GM12891 (cell line): Measurements from ENCODE around the gene GPR107.

ENCODE experiments used
- DNase-seq: peaks from one replicate; pipeline ENCODE4 v3.0.0; 2011; ENCODE audit warnings: low spot score; ENCODE audit not compliant: insufficient read length
- FAIRE-seq: peaks from 2 replicates; lab custom pipeline; 2011; peaks lifted over from hg19 to GRCh38; lab: Jason Lieb, UNC
- PAX5 ChIP-seq: IDR thresholded peaks from 2 replicates; pipeline ENCODE4 v1.6.1; 2011; ENCODE audit warnings: low read length, moderate library complexity, mild to moderate bottlenecking; ENCODE audit not compliant: insufficient read depth, severe bottlenecking
- POLR2A ChIP-seq: IDR thresholded peaks from 2 replicates; pipeline ENCODE4 v1.6.1; 2011; ENCODE audit warnings: low read depth, low read length, control low read depth
- POLR2AphosphoS5 ChIP-seq: IDR thresholded peaks from 2 replicates; pipeline ENCODE4 v1.6.1; 2011; ENCODE audit warnings: low read depth, low read length, control low read depth
- POU2F2 ChIP-seq: IDR thresholded peaks from 2 replicates; pipeline ENCODE4 v1.6.1; 2011; ENCODE audit warnings: low read depth, mild to moderate bottlenecking, control low read depth, low read length, moderate library complexity
- SPI1 ChIP-seq: IDR thresholded peaks from 2 replicates; pipeline ENCODE4 v1.6.1; 2011; ENCODE audit warnings: low read depth, low read length, control low read depth
- TAF1 ChIP-seq: IDR thresholded peaks from 2 replicates; pipeline ENCODE4 v1.6.1; 2011; ENCODE audit warnings: low read depth, low read length, control low read depth

Gene GPR107

GRCh38 chr9:130160862-130161470 is 107.3 kb downstream of the GPR107 start:
- DNase-seq (no peak), FAIRE-seq (no peak)
- no peak for TF ChIP-seq TAF1
- no peak for TF ChIP-seq POLR2AphosphoS5
- no peak for TF ChIP-seq POLR2A
- no peak for TF ChIP-seq PAX5
- no peak for TF ChIP-seq POU2F2
- no peak for TF ChIP-seq SPI1

DNA sequence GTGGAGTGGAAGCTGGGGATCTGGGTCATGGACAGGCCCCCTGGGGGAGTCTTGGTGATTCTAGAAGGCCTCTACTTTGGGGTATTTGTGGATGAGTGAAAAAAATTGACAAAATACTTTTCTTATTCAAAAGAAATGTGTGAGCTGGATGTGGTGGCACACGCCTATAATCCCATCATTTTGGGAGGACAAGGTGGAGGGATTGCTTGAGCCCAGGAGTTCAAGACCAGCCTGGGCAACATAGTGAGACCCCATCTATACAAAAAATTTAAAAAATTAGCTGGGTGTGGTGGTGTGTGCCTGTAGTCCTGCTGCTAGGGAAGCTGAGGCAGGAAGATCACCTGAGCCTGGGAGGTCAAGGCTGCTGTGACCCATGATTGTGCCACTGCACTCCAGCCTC is 111.9 kb downstream of the GPR107 start:
- TF ChIP-seq TAF1 (no peak), POU2F2 (no peak), PAX5 (no peak), POLR2AphosphoS5 (no peak), POLR2A (no peak), SPI1 (no peak)
- FAIRE-seq (no peak), DNase-seq (no peak)

DNA sequence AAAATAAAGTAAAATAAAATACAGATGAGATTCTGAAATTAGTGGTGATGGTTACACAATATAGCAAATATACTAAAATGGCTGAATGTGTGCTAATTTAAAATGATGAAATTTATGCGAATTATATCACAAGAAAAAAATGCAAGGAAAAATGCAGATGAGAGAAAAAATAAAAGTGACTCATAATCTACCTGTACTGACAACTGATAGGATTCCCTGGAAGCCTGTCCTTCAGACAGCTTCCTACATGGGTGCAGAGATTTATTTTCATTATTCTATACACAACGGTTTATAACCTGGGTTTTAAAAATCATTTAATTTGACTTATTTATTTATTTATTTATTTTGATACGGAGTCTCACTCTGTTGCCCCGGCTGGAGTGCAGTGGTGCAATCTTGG is 112.7 kb downstream of the GPR107 start:
- DNase-seq (no peak), FAIRE-seq (no peak)
- TF ChIP-seq POLR2AphosphoS5 (no peak), POU2F2 (no peak), POLR2A (no peak), SPI1 (no peak), PAX5 (no peak)

- DNase-seq (no peak), FAIRE-seq (no peak)
- TF ChIP-seq PAX5 (no peak), POU2F2 (no peak), POLR2A (no peak), TAF1 (no peak), SPI1 (no peak), POLR2AphosphoS5 (no peak)
Observed at GRCh38 chr9:130167927-130168326, 114.2 kb downstream of the GPR107 start.

DNA sequence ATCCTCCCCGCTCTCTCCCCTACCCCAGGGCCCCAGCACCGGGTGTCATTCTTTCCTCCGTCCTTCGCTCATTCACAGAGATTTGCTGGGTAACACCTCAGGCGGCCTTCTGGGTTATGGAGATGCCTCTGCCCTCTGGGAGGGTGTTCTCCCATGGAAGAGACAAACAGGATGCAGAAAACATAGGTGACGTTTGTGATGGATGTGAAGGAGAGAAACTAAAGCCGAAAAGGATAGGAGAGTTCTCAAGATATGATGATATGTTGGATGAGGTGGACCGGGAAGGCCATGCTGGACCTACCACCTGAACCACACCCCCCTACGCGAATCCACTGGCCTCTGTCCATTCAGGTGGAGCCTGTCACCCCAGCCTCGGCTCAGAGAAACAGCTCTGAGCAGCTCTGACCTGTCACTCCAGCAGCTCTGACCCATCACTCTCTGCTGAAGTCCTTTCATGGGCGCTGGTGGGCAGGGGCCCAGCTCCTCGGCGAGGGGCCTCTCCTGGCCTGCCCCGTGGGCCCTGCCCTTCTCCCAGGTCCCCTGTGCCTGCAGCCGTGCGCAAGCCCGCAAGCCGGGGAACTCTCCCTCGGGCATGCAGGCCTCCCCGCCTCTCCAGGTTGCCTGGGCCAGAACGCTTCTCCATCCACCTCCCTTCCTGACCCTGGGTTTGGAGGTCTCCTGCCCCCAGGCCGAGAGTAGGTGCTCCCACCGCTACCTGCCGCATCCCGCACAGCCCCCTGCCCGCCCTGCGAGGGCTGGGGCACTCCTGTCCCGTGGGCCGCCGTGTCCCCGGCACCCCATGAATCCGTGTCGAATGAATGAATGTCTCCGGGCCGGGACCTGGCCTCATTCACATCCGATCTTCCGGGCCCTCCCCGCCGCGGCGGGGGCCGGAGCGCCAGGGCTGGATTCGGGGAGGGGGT is 117.8 kb downstream of the GPR107 start:
- no peak for TF ChIP-seq TAF1
- no peak for TF ChIP-seq POU2F2
- TF ChIP-seq SPI1, result no peak
- TF ChIP-seq POLR2A, result no peak
- no peak for TF ChIP-seq POLR2AphosphoS5
- TF ChIP-seq PAX5, result no peak
- no peak for FAIRE-seq
- no peak for DNase-seq

DNA sequence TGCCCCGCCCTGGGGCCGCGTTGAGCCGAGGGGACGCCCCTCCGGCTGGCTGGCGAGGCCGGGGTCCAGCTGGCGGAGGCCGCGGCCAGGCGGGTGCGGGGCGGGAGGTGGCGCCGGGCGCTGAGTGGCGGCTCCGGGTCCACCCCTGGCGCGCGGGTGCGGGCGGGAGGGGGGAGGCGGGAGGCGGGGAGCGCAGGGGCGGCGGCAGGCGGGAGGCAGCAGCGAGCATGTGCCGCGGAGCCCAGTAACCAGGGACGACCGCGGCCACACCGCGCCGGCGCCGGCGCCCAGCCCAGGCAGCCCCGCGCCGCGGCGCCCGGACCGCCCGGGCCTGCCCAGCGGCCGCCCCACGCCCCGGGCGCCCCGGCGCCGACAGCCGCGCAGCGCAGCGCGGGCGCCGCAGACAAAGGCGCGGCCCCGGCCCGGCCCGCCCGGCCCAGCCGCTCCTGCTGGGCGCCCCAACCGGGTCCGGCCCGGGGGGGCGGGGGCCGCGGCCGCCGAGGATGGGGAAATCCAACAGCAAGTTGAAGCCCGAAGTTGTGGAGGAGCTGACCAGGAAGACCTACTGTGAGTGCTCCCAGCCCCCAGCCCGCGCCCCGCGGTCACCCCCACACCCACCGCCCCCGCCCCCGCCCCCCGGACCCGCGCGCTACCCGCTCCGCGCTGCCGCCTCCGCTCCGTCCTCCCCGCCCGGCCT is 118.6 kb downstream of the GPR107 start, which contains the start of gene NCS1:
Gene NCS1, plus strand, starts transcription at position 244 of the 697 bp plus-strand sequence. Its CDS starts 260 bp downstream, at position 504.
- no peak for TF ChIP-seq PAX5
- no peak for TF ChIP-seq TAF1
- no peak for TF ChIP-seq POLR2A
- TF ChIP-seq POU2F2, result no peak
- TF ChIP-seq SPI1, result no peak
- TF ChIP-seq POLR2AphosphoS5, result no peak
- DNase-seq (peak; percentile 66), FAIRE-seq (no peak)

- TF ChIP-seq PAX5 (no peak), TAF1 (no peak), POLR2A (no peak), POLR2AphosphoS5 (no peak), POU2F2 (no peak), SPI1 (no peak)
- no peak for DNase-seq
- no peak for FAIRE-seq
Observed at GRCh38 chr9:130172858-130173665, 119.4 kb downstream of the GPR107 start.

DNA sequence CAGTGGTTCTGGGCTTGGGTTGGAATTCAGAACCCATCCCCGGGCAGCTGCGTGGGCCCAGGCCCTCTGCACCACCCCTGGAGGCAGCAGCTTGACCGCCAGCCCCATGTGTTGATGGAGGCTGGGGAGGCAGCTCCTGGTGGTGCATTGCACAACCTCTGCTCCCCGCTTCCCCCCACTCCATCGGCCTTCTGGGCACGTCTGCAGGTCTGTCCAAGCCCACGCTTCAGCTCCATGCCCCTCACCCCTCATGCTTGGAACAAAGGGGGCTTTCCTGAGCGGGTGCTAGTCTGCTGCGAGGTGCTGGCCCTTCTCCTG is 119.9 kb downstream of the GPR107 start:
- FAIRE-seq (no peak), DNase-seq (no peak)
- TF ChIP-seq POLR2AphosphoS5 (no peak), TAF1 (no peak), PAX5 (no peak), POU2F2 (no peak), SPI1 (no peak), POLR2A (no peak)

- no peak for FAIRE-seq
- TF ChIP-seq POLR2AphosphoS5 (no peak), POU2F2 (no peak), SPI1 (no peak), POLR2A (no peak), PAX5 (no peak), TAF1 (no peak)
- no peak for DNase-seq
Observed at GRCh38 chr9:130174025-130174424, 120.3 kb downstream of the GPR107 start.
